ENCODE results near the gene TMEM178B.

TMEM178B gene

GRCh38 chr7:141286522-141286921 lies 212.7 kb downstream of the TMEM178B start:
- no peak for TF ChIP-seq SIN3A (IDR thresholded peaks at IDR 0.05; ENCODE audit: borderline replicate concordance, insufficient read depth, low read length)
- TF ChIP-seq TAF1 (IDR thresholded peaks at IDR 0.05; ENCODE audit: borderline replicate concordance, insufficient read depth, low read length): no peak
- TF ChIP-seq FOXP2 (optimal IDR thresholded peaks at IDR 0.05; ENCODE audit: borderline replicate concordance, extremely low read depth, extremely low read length, insufficient read depth): no peak

GRCh38 chr7:141287936-141288335 lies 214.1 kb downstream of the TMEM178B start:
- no peak for TF ChIP-seq SIN3A (IDR thresholded peaks at IDR 0.05; ENCODE audit: borderline replicate concordance, insufficient read depth, low read length)
- TF ChIP-seq POLR2AphosphoS5 (IDR thresholded peaks at IDR 0.05; ENCODE audit: low read depth, low read length): no peak
- no peak for TF ChIP-seq REST (IDR thresholded peaks at IDR 0.05; ENCODE audit: insufficient read depth in 1 of 2, low read depth in 2 of 2, low read length in 2 of 2)
- TF ChIP-seq TAF1 (IDR thresholded peaks at IDR 0.05; ENCODE audit: borderline replicate concordance, insufficient read depth, low read length): no peak
- no peak for TF ChIP-seq FOXP2 (optimal IDR thresholded peaks at IDR 0.05; ENCODE audit: borderline replicate concordance, extremely low read depth, extremely low read length, insufficient read depth)

- TF ChIP-seq REST (IDR thresholded peaks at IDR 0.05; ENCODE audit: insufficient read depth in 1 of 2, low read depth in 2 of 2, low read length in 2 of 2): no peak
- TF ChIP-seq TAF1 (IDR thresholded peaks at IDR 0.05; ENCODE audit: borderline replicate concordance, insufficient read depth, low read length): no peak
- no peak for TF ChIP-seq FOXP2 (optimal IDR thresholded peaks at IDR 0.05; ENCODE audit: borderline replicate concordance, extremely low read depth, extremely low read length, insufficient read depth)
- TF ChIP-seq SIN3A (IDR thresholded peaks at IDR 0.05; ENCODE audit: borderline replicate concordance, insufficient read depth, low read length): no peak
- TF ChIP-seq POLR2AphosphoS5 (IDR thresholded peaks at IDR 0.05; ENCODE audit: low read depth, low read length): no peak
Measured at GRCh38 chr7:141288626-141289025, 214.8 kb downstream of the TMEM178B start.

DNA sequence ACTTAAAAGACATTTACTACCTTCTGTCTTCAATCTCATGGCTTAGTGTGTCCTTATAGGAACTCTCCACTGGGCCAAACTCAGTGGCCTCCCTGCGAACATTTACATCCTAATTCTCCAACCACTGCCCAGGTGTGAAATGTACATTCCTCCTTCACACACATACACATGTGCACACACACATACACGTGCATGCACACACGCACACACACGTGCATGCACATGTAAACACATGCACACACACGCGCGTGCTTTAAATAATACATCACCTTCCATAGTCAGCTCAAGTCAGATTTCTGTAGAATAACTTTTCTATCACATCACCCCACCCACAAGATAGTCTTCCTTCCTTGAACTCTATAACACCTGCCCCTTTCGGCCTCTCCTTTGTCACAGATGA lies 216.5 kb downstream of the TMEM178B start:
- TF ChIP-seq TAF1 (IDR thresholded peaks at IDR 0.05; ENCODE audit: borderline replicate concordance, insufficient read depth, low read length) (no peak), FOXP2 (optimal IDR thresholded peaks at IDR 0.05; ENCODE audit: borderline replicate concordance, extremely low read depth, extremely low read length, insufficient read depth) (no peak), REST (IDR thresholded peaks at IDR 0.05; ENCODE audit: insufficient read depth in 1 of 2, low read depth in 2 of 2, low read length in 2 of 2) (no peak), SIN3A (IDR thresholded peaks at IDR 0.05; ENCODE audit: borderline replicate concordance, insufficient read depth, low read length) (no peak), POLR2AphosphoS5 (IDR thresholded peaks at IDR 0.05; ENCODE audit: low read depth, low read length) (no peak)

DNA sequence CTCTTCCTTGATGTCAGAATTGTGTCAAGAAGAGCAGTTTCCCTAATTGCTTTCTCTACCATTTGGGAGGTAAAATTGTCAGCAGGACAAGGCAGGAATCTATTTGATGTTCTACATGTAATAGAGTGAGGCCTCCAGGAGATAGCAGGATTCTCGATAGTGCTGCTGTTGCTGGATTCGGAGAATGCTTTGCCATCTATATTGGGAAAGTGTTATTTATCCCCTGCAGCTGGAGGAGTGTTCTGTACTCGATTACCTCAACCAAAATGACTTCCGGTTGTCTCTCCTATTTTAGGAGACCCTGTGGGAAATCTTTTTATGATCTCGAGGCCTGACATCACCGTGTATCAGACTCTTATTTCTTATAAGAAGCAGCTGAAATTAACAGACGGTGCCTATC lies 217.1 kb downstream of the TMEM178B start:
- TF ChIP-seq REST (IDR thresholded peaks at IDR 0.05; ENCODE audit: insufficient read depth in 1 of 2, low read depth in 2 of 2, low read length in 2 of 2): no peak
- no peak for TF ChIP-seq TAF1 (IDR thresholded peaks at IDR 0.05; ENCODE audit: borderline replicate concordance, insufficient read depth, low read length)
- TF ChIP-seq SIN3A (IDR thresholded peaks at IDR 0.05; ENCODE audit: borderline replicate concordance, insufficient read depth, low read length): no peak
- no peak for TF ChIP-seq POLR2AphosphoS5 (IDR thresholded peaks at IDR 0.05; ENCODE audit: low read depth, low read length)
- no peak for TF ChIP-seq FOXP2 (optimal IDR thresholded peaks at IDR 0.05; ENCODE audit: borderline replicate concordance, extremely low read depth, extremely low read length, insufficient read depth)

Data from PFSK-1 (cell line).